MCF 10A (cell line): ENCODE data around the gene BMP4. TPM values are rescaled to one million over a fixed set of nuclear protein-coding genes. Genes with fewer than 3 reads are reported as not detected.

ENCODE experiments used
- BruUV-seq: library from RNA; stranded (reverse); fragments of 400-500 nt; replicated peaks from 2 replicates; lab custom pipeline; 2021; lab: Mats Ljungman, UMichigan
- CTCF ChIA-PET: fragments of 300-600 bp; sonication (Branson Sonifier 250); formaldehyde crosslinking; extraction: SDS; loops from one replicate; lab custom pipeline; 2021; ENCODE audit warnings: antibody characterized with exemption, inconsistent platforms; lab: Yijun Ruan, JAX
- POLR2A ChIA-PET: fragments of 300-600, 350-650 bp; sonication (Branson Sonifier 250); formaldehyde crosslinking; extraction: SDS; loops from one replicate; lab custom pipeline; 2020; ENCODE audit warnings: antibody characterized with exemption, inconsistent platforms; lab: Yijun Ruan, JAX
- DNase-seq: peaks from one replicate; pipeline ENCODE4 v3.0.0-alpha.2; 2018; ENCODE audit not compliant: unreplicated experiment
- H3K27ac Mint-ChIP-seq: one replicate; pipeline ENCODE4 v1.8.0; 2022; ENCODE audit warnings: mild to moderate bottlenecking, low read depth, mixed read lengths; ENCODE audit not compliant: unreplicated experiment
- H3K27me3 Mint-ChIP-seq: one replicate; pipeline ENCODE4 v1.8.0; 2022; ENCODE audit warnings: mixed read lengths; ENCODE audit not compliant: insufficient read depth, unreplicated experiment
- H3K36me3 Mint-ChIP-seq: one replicate; pipeline ENCODE4 v1.8.0; 2022; ENCODE audit warnings: mild to moderate bottlenecking, moderate library complexity, mixed read lengths; ENCODE audit not compliant: insufficient read depth, unreplicated experiment
- H3K4me1 Mint-ChIP-seq: one replicate; pipeline ENCODE4 v1.8.0; 2022; ENCODE audit warnings: mixed read lengths; ENCODE audit not compliant: insufficient read depth, unreplicated experiment
- H3K4me3 Mint-ChIP-seq: one replicate; pipeline ENCODE4 v1.8.0; 2022; ENCODE audit warnings: mild to moderate bottlenecking, moderate library complexity, mixed read lengths; ENCODE audit not compliant: unreplicated experiment
- H3K9me3 Mint-ChIP-seq: one replicate; pipeline ENCODE4 v1.8.0; 2022; ENCODE audit warnings: mixed read lengths; ENCODE audit not compliant: unreplicated experiment
- CTCF ChIP-seq: fragments of 200-600 bp; IDR thresholded peaks from one replicate; pipeline ENCODE4 v1.8.0; 2022; ENCODE audit warnings: antibody characterized with exemption, mild to moderate bottlenecking; ENCODE audit not compliant: unreplicated experiment
- intact Hi-C: fragments of 100-400 bp; cut with micrococcal nuclease; formaldehyde crosslinking; loops from 2 replicates; pipeline ENCODE4 v1.14.1; 2022
- total RNA-seq: library from RNA; stranded (reverse); gene quantifications from 2 replicates; pipeline ENCODE4 v1.2.3, GENCODE V29; 2022

BMP4 gene
- total RNA-seq, 1 experiment from 2014 or later = 0.28 TPM

DNA sequence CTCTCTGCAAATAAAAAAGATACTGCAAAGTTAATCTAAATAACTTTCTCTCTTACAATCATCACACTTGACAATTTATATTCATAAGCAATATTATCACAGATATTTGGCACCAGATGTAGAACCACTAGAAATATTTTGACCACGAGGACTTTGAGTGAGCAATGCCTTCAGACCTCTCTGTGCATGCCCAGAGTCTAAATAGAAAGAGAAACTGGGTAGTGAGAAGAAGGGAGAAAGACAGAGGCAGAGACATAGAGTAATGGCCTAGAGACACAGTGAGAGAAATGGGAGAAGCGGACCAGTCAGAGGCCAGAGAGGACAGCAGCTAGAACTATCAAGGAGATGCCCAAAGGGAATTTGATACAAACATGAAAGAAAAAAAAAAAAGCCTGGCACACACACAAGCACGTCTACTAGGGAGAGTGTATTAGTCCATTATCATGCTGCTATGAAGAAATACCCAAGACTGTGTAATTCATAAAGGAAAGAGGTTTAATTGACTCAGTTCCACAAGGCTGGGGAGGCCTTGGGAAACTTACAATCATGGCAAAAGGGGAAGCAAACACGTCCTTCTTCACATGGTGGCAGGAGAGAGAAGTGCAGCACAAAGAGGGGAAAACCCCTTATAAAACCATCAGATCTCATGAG is 41.1 kb downstream of the BMP4 start:
- no TSS peak for BruUV-seq
- H3K9me3 Mint-ChIP-seq = no peaks in the 10 kb centered on the region
- no peaks in the 10 kb centered on the region for H3K36me3 Mint-ChIP-seq
- no peak overlapping the region for H3K27ac Mint-ChIP-seq
- no peak for TF ChIP-seq CTCF
- no peak for DNase-seq
- POLR2A ChIA-PET = interaction anchor here (1.3 kb wide), 1 partner anchor 9 kb away, joined by 4 read pairs; no protein-coding TSS in a partner anchor
- H3K4me1 Mint-ChIP-seq = peaks cover 6% of the 10 kb centered on the region
- CTCF ChIA-PET = no interaction called here
- H3K4me3 Mint-ChIP-seq = no peak overlapping the region
- H3K27me3 Mint-ChIP-seq = no peaks in the 10 kb centered on the region
- intact Hi-C loops = no loop called here

GRCh38 chr14:53912021-53912420 is 44.6 kb downstream of the BMP4 start:
- intact Hi-C loops = no loop called here
- TF ChIP-seq CTCF = no peak
- ChIA-PET CTCF (interaction anchor here (0.5 to 1.0 kb wide), 2 partner anchors 18 to 108 kb away, joined by 3 to 4 read pairs; no protein-coding TSS in a partner anchor), POLR2A (interaction anchor here (1.2 kb wide), 1 partner anchor 13 kb away, joined by 4 read pairs; no protein-coding TSS in a partner anchor)
- no TSS peak for BruUV-seq
- H3K4me1 Mint-ChIP-seq = peaks cover 6% of the 10 kb centered on the region
- H3K9me3 Mint-ChIP-seq = no peaks in the 10 kb centered on the region
- no peaks in the 10 kb centered on the region for H3K27me3 Mint-ChIP-seq
- H3K36me3 Mint-ChIP-seq = no peaks in the 10 kb centered on the region
- H3K27ac Mint-ChIP-seq = no peak overlapping the region
- DNase-seq = no peak
- no peak overlapping the region for H3K4me3 Mint-ChIP-seq

DNA sequence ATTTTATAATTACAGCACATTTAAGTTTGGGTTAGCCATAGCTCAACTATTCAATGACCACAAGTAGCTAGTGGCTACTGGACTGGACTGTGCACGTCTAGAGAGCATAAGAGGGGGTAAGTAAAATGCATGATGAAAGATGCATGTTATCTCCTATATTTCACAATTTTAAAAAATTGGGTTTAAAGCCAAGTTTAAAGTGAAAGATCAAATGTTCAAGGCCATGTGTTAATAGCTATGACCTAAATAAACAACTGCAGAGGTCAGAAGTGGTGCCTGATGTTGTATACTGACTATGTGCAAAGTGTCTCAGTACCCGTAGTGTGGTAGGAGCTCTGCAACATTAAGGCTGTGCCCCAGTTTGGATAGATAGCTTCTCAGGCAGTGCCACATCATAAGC is 48.2 kb downstream of the BMP4 start:
- no peaks in the 10 kb centered on the region for H3K4me1 Mint-ChIP-seq
- H3K36me3 Mint-ChIP-seq = no peaks in the 10 kb centered on the region
- no peak overlapping the region for H3K27ac Mint-ChIP-seq
- H3K4me3 Mint-ChIP-seq = no peak overlapping the region
- POLR2A ChIA-PET = no interaction called here
- no peak for TF ChIP-seq CTCF
- no peaks in the 10 kb centered on the region for H3K27me3 Mint-ChIP-seq
- intact Hi-C loops = no loop called here
- DNase-seq = no peak
- no TSS peak for BruUV-seq
- peaks cover 10% of the 10 kb centered on the region for H3K9me3 Mint-ChIP-seq
- CTCF ChIA-PET = no interaction called here

- H3K27ac Mint-ChIP-seq = no peak overlapping the region
- ChIA-PET POLR2A (no interaction called here), CTCF (no interaction called here)
- no peaks in the 10 kb centered on the region for H3K36me3 Mint-ChIP-seq
- no peak for TF ChIP-seq CTCF
- intact Hi-C loops = no loop called here
- no peak for DNase-seq
- H3K9me3 Mint-ChIP-seq = peaks cover 10% of the 10 kb centered on the region
- H3K4me3 Mint-ChIP-seq = no peak overlapping the region
- no TSS peak for BruUV-seq
- H3K4me1 Mint-ChIP-seq = no peaks in the 10 kb centered on the region
- no peaks in the 10 kb centered on the region for H3K27me3 Mint-ChIP-seq
These were observed 54.3 kb downstream of the BMP4 start for GRCh38 chr14:53902307-53902706.
